OCI-M1 (cell line): ENCODE data around the gene SETD2.
"Not testable (repeated sequence)": the region's sequence is repeated elsewhere in the genome, so short reads cannot be mapped to it uniquely, and the experiment has no call there.

Experiments
- DNase-seq: peaks from one replicate; lab custom pipeline; 2025; lab: John Stamatoyannopoulos, UW

Gene SETD2

GRCh38 chr3:47164007-47164881 lies at the start of gene SETD2:
Gene SETD2 (minus strand): TSS chr3:47164113. CDS start chr3:47163924, 189 bp downstream.
- peak; percentile 96 for DNase-seq

- no peak for DNase-seq
Observed at GRCh38 chr3:47210863-47211405, 47.0 kb upstream of the SETD2 start.

GRCh38 chr3:47206022-47206421 lies 42.1 kb upstream of the SETD2 start:
- DNase-seq = not testable (repeated sequence)

- no peak for DNase-seq
Observed at GRCh38 chr3:47204875-47205274, 41.0 kb upstream of the SETD2 start.

- no peak for DNase-seq
Observed at GRCh38 chr3:47202542-47202941, 38.6 kb upstream of the SETD2 start.

- no peak for DNase-seq
Observed at GRCh38 chr3:47197287-47197686, 33.4 kb upstream of the SETD2 start.

GRCh38 chr3:47194994-47195393 lies 31.1 kb upstream of the SETD2 start:
- no peak for DNase-seq

GRCh38 chr3:47193871-47194859 lies 30.3 kb upstream of the SETD2 start:
- DNase-seq = peak; percentile 42

- no peak for DNase-seq
Observed at GRCh38 chr3:47186285-47186684, 22.4 kb upstream of the SETD2 start.

GRCh38 chr3:47181685-47182084 lies 17.8 kb upstream of the SETD2 start:
- DNase-seq = not testable (repeated sequence)

- not testable (repeated sequence) for DNase-seq
Observed at GRCh38 chr3:47180011-47180410, 16.1 kb upstream of the SETD2 start.

- no peak for DNase-seq
Observed at GRCh38 chr3:47176582-47176981, 12.7 kb upstream of the SETD2 start.

GRCh38 chr3:47163169-47164006 lies 525 bp downstream of the SETD2 start:
- peak; percentile 75 for DNase-seq

GRCh38 chr3:47162697-47163168 lies 1.2 kb downstream of the SETD2 start:
- DNase-seq = peak; percentile 75

- no peak for DNase-seq
Observed at GRCh38 chr3:47161983-47162696, 1.8 kb downstream of the SETD2 start.

GRCh38 chr3:47159820-47160219 lies 4.1 kb downstream of the SETD2 start:
- no peak for DNase-seq

- no peak for DNase-seq
Observed at GRCh38 chr3:47158208-47158607, 5.7 kb downstream of the SETD2 start.

- no peak for DNase-seq
Observed at GRCh38 chr3:47156396-47156795, 7.5 kb downstream of the SETD2 start.

- DNase-seq = no peak
Observed at GRCh38 chr3:47152578-47152977, 11.3 kb downstream of the SETD2 start.

- no peak for DNase-seq
Observed at GRCh38 chr3:47151836-47152235, 12.1 kb downstream of the SETD2 start.
